ENCODE results near the gene OMP.
"Not testable (repeated sequence)": the region's sequence is repeated elsewhere in the genome, so short reads cannot be mapped to it uniquely, and the experiment has no call there.

Gene OMP

DNA sequence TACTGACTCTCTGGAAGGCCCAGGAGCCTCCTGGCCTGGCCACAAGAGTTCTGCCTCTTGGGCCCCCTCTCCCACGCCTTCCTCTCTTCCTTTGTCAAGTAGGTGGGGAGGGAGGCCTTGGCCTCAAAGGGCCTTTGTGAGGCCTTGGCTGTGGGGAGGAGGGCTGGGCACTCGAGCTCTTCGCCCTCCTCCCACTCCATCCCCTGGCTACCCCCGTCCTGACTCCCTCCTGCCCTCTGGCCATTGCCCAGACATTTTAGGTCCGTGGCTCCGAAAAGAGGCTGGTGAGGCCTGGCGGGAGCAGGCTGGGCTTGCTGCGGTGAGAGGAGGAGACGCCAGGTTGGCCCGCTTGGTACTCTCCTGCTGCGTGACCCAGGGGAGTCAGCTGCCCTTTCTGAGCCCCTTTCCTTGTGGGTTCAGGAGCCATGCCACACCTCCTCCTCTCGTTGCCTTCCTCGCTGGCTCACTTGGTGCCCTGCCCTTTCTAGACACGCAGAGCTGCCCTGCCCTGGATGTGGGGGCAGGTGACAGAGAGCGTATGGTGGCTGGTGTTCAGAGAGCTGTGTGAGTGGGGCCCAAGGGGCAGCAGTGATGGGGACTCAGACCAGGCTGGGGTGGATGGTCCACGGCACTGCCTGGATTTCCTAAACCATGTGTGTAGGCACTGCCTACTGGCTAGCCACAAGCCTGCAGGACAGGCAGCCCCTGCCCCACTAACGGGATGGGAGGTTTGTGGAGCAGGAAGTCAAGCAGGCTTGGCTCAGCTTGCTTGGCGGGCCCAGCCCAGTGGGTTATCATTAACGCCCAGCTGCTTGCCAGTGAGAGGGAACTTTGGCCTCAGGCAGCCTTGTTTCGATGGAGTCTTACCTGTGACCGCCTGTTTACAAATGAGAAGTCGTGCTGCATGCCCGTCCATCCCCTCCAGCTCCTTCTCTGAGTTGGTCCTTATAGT, 15.8 kb upstream of the OMP start:
- no peak for DNase-seq (ENCODE audit: low read depth, low spot score)

DNA sequence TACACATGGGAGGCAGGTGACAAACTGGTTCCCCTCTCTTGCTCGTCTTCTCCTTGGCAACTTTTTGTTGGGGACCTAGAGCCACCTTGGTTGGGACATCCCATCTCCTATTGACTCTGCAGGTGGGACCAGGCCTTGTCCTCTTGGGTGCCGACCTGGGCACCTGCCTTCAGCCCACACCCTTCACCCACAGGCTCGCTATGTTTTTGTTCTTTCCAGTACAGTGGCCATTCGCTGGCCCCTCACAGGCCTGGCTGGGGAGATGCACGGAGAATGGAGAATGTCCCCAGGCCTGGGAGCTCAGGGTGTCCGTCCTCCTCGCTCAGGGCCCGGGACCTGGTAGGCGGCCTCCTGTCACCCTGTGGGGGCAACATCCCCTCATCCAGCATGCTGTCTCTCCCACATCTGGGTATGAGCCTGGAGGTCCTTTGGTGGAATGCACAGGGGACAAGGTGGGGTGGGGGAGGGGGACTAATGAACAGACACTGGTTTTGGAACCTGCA, 14.9 kb upstream of the OMP start:
- DNase-seq (ENCODE audit: low read depth, low spot score): no peak

DNA sequence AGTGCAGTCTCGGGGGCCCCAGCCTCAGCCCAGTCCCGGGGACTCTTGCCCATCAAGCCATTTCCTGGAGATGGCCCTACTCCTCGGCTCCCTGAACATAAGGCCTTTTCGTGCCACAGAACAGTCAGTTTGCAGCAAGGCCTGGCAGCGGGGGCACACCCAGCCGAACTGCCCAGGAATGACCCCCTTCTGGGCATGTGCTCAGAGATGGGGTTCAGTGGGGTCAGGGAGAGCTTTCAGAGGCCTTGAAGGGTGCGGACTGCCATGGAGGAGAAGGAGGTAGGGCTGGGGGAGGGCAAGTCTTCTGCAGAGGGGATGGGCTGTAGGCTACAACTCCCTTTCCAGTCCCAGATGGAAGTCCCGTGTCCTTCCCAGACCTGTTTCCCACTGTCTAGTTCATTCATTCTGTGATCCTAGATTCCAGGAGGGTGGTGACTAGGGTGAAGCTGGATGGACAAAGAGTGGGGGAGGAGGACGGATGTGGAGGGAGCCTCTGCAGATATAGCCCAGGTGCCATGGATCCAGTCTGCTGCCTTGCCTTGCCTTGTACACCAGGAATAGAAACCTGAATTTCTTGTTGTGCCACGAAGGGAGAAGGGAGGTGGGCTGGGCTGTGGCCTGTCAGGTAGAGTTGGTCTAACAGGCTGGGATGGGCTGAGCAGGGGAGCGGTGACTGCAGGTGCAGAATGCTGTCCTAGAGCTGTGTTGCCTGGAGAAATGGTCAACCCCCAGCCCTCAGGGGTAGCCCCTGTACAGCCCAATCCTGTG, 14.2 kb upstream of the OMP start:
- no peak for DNase-seq (ENCODE audit: low read depth, low spot score)

DNA sequence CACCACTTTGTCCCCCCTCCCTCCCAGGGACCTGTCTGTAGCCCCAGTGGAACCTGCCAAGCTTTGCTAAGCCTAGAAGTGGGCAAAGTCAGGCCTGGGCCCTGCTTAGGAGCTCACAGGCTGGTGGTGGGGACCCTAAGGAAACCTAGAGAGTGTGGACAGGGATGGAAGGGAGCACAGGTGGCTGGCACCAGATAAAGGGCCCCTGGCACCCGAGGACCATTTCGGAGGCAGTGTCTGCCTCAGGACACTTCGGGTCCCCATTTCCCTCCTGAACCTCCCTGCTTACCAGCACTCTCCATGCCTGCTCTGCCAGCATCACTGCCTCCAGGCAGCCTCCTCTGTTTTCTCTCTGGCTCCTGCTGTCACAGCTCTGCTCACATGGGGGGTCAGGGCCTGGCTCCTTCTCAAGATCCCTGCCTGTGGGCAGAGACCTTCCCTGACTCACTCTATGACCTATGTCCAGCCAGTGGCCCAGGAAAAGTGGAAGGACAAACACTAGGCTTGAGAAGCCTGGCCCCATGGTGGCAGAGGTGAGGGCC, 13.6 kb upstream of the OMP start:
- DNase-seq (ENCODE audit: low read depth, low spot score): no peak

DNA sequence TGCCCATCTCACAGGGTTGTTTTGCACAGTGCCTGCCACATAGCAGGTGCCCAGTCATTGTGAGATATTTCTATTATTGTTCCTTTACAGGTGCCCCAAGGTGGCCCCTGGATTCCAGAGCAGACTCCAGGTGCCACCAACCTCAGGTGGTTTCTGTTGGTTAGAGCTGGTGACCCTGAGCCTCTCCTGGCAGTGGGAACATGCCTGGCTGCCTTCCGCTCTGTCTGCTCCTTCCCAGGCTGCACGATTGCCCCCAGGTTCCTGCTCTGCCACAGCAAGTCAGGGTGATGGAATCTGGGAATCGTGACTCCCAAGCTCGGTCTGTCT, 12.6 kb upstream of the OMP start:
- DNase-seq (ENCODE audit: low read depth, low spot score): no peak

DNA sequence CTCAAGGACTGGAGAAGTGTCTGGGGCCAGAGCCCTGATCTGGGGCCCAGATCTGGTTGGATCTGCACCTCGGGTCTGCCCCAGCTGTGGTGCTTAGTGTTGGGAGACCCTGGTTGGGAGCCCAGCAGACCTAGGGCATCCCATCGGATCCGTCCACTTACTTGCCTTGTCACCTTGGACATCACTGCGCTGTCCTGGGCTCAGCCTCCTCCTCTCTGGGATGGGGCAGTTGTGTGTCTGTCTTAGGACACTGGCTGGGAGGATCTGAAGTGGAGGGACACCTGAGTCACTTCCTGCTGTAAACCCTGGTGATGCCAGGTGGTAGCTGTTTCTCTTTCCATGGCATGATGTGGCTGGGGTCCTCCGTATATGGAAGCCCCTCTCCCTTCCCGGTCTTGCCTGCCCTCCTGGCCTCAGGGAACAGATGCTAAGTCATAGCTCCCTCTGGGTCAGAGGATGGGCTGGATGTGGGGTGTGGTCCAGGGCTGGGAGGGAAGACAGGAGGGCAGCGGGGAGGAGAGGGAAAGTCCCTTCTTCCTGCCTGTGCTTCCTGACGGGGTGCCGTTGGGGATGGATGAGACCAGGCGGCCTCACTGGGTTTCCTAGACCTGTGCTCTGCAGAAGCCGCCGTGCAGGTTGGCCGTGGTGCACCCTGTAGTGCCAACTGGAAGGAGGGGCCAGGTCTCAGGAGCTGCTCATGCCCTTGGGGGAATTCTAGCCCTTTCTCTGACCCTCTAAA, 12.1 kb upstream of the OMP start:
- no peak for DNase-seq (ENCODE audit: low read depth, low spot score)

DNA sequence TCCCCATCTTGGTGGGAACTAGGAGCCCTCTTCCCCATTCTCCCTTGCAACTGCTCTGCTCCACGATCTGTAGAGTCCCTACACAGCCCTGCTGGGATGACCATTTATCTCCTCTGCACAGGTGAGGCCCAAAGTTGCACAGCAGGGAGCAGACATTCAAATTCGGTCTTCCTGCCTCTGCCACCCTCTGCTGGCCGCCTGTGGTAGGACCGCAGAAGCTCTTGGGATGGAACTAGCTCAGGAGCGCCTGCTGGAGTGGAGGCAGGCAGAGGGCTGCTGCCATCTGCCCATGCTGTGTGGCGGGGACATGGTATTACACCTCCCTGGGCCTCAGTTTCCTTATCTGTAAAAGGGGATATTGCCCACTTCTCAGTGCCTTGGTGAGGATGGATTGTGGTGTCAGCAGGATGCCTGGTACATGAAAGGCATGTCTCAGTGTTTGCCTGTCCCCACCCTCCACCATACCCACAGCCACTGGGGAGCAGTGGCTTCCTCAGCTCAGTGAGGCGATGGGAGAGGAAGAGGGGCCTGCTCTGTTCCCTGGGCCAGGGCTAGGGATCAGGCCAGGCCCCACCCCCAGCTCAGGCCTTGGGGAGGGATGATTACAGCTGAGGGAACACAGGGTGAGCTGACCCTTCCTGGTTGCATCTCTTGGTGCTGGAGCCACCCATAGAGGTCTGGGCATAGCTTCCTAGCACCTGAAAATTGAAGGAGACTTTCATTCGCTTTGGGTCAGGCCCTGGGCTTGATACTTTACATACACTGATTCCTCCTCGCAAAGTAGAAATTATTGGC, 11.3 kb upstream of the OMP start:
- DNase-seq (ENCODE audit: low read depth, low spot score): no peak

DNA sequence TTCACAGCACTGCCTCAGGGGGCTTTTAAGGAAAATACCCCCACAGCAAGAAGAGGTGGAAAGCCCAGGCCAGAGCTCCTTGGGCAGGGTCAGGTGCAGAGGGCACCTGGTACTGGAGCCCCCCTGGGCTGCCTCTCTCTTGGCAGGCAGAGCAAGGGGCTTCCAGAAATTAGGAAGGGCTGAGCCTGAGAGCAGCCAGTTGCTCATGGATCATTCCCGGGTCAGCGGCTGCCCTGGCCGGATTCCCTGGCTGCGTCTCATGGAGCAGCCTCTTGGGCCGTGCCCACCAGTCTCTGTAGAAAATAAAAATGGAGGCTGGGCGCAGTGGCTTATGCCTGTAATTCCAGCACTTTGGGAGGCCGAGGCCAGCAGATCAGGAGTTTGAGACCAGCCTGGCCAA, 10.3 kb upstream of the OMP start:
- DNase-seq (ENCODE audit: low read depth, low spot score): no peak

DNA sequence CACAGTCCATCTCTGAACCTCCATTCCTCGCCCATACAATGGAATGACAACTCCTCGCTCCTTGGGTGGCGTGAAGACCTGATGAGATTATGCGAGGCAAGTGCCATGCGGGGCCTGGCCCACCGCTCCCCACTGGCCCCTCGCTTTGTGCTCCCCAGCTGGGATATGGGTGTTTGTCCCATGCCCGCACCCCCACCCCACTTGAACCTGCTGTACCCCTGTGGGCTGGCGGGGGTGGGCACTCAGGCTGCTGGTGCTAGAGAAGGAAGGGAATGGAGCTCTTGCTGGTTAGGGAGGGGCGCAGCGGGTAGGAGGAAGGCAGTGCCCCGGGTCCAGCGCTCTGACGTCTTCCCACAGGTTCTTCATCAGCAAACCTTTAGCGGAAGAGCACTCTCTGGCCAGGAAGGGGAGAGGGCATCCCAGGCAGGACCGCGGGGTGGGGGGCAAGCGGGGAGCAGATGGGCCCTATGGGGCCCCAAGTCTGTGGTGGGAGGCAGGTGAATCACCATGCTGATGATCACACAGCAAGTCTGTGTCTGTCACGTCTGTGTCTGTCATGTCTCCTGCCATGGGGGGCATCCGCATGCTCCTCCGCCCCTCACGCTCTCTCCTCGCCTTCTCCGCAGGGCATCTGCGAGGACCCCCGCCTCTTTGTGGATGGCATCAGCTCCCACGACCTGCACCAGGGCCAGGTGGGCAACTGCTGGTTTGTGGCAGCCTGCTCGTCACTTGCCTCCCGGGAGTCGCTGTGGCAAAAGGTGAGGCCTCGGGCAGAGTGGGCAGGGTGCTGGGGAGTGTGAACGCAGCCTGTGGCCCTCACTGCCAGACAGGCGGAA, 9.4 kb upstream of the OMP start:
- DNase-seq (ENCODE audit: low read depth, low spot score): no peak

DNA sequence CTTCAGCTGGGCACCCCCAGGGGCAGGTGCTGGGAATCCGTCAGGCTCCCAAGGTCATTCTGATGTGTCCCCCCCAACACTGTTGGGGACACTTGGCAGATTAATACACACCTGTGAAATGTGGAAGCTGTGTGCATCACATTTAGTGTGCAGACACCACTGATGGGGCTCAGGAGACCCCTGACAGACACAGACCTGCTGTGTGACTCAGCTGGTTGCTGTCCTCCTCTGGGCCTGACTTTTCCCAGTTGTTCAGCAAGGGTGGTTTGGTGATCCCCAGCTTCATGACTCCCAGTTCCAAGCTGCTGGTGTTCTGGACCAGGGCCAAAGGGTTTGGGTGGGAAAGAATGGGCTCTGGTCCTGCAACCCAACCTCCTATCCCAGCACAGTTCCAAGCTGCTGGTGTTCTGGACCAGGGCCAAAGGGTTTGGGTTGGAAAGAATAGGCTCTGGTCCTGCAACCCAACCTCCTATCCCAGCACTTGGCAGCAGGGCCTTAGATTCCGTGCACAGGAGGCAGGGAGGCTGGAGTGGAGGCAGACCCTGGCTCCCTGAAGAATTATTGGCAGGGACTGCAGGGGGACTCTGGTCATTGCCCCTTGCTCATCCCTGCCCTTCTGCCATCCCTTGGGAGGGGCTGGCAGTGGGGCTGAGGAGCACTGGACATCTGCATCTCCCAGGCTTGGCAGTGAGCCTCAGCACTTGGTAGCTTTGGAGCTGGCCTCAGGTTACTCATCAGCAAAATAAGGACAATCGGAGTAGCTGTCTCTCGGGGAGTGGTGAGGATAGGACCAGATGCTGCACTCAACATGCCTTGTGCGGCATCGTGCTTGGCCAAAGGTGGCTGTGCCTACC, 8.4 kb upstream of the OMP start:
- no peak for DNase-seq (ENCODE audit: low read depth, low spot score)

DNA sequence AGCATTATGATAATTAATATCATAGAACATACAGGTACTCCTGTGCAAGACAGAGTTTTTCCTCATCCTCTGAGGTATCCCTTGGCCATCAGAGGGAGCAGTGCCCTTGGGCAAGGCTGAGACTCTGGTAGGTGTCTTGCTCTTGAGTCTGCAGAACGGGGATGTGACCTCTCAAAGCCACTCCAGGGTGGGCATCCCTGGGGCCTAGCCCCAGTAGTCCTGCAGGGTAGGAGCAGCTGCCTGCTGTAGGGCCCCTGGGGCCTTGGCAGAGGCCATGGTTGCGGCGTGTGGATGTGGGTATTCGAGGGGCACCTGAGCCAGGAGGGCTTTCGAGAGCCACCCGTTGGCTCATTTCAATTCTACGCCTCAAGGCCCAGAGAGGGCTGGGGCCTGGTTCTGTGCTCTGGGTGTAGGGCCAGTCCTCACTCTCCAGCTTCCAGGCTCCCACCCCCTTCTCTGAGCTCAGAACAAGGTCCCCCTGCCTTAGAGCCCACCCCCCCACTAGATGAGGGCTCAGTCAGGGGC, 7.7 kb upstream of the OMP start:
- no peak for DNase-seq (ENCODE audit: low read depth, low spot score)

DNA sequence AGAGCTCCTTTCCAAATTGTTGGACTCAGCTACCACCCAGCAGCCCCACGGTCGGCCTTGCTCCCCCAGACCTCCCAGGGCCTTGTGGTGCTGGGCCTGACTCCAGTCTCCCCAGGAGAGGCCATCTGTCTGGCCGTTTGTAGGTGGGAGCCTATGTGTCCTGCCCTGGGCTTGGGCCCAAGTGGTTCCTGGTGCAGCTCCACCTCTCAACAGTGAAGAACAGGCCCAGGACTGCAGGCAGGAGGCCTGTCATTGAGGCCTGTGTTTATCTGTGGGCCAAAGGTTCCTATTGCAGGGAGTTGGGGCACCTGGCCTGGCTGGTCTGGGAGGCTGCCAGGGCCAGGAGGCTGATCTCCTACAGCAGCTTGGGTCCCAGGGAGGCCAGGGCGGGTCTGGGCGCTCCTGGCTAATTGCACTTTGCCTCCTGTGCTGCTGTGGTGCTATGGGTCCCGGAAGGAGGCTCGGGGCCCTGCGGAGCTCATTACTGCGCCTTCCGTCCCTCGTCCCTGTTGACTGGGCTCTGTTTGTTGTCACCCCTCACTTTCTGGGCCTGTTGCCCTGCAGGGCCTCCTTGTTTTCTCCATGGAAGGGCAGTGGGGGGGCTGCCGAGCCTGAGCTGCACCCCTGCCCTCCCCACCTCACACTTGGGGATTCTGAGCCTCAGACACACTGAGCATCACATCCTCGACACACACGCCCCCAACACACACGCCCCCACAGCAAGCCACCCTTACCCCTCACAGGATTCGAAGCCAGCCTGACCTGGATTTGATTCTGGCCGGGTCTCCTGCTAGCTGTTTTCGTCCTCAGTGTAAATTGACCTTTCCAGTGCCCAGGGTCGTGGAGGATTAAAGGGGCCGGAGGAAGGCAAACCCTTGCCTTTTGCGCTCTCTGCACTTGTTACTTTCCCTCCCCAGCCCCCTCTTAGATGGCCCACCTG, 6.8 kb upstream of the OMP start:
- DNase-seq (ENCODE audit: low read depth, low spot score): no peak

DNA sequence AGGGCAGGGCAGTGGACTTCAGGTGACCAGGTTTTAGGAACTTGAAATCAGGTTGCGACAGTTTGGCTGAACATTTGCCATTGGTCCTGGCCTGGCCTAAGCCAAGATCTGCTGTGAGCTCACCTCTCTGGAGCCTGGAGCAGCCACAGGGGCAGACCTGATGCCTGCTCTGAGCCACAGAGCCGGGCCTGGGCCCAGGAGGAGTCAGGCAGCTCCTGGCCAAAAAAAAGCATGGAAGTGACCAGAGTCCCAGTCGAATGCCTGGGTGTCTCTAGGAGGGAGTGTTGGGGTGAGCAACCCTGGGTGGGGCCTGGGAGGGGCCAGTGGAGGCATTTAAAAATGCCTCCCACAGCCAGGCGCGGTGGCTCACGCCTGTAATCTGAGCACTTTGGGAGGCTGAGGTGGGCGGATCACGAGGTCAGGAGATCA, 6.0 kb upstream of the OMP start:
- DNase-seq (ENCODE audit: low read depth, low spot score): no peak

DNA sequence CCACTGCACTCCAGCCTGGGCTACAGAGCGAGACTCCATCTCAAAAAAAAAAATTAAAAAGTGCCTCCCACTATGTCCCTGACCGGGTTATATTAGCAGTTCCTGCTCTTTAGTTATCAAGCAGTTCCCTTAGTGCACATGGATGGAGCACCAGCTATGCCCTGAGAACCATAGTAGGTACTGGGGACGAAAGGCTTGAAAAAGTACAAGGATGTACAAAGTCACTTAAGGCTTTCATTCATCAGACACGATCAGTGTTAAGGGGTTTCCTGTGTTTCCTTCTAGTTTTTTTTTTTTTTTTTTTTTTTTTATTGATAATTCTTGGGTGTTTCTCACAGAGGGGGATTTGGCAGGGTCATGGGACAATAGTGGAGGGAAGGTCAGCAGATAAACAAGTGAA, 5.5 kb upstream of the OMP start:
- not testable (repeated sequence) for DNase-seq (ENCODE audit: low read depth, low spot score)

DNA sequence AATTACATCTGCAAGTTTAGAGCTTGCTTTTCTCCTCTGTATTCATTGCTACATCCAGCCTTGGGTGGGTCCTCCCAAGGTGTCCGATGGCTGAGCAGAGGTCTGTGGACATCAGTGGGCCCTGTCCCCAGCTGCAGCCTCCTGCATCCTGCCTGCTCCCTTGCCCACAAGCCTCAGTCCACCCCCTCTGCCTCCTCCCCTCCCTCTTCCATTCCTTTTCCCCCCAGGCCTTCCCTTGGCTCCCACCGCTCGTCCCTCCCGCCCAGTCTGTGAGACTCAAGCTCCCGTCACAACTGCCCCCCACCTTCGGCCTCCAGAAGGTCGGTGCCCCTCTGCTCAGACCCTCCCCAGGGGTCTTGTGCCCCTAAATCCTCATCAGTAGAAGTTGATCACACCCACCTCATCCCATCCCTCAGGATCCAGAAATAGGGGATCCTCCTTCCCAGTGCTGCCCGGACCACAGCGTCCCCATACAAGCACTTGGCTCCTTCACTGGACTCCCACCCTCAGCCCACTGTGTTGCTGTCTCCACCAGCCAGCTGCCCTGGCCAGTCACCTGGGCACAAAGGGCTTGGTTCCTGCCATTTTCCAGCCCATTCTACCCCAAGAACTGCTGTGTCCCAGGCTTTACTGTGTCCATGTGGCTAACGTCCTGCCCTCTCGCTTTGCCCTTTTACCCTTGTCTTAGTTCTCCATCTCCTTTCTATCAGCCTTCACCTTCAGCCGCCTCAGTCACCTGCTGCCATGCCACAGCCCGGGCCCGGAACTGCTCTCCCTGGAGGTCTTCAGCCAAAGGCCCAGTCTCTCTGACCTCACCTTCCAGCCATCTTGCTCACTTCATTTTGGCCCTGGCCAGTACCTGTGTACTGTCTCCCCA, 2.2 kb upstream of the OMP start:
- no peak for DNase-seq (ENCODE audit: low read depth, low spot score)

DNA sequence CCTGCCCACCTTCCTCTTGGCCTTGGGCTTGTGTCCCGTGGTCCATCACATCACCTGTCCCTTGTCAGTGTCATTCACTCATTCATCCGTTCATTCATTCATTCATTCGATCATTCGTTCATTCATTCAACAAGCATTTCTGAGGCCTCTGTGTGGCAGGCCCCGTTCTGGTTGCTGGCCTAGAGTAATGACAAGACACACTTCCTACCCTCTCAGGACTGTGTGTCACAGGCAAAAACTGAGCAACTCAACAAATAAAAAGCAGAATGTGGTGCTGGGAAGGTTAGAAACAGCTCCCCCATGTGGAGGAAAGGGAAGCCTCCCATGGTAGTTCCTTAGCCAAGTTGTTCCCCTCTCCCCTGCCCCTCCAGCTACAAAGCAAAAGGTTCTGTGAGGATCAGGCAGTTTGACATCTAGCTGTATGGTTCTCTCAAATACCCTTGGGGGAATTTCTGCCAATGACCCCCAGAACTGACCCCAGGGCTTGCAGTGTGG, 1.6 kb upstream of the OMP start:
- no peak for DNase-seq (ENCODE audit: low read depth, low spot score)

DNA sequence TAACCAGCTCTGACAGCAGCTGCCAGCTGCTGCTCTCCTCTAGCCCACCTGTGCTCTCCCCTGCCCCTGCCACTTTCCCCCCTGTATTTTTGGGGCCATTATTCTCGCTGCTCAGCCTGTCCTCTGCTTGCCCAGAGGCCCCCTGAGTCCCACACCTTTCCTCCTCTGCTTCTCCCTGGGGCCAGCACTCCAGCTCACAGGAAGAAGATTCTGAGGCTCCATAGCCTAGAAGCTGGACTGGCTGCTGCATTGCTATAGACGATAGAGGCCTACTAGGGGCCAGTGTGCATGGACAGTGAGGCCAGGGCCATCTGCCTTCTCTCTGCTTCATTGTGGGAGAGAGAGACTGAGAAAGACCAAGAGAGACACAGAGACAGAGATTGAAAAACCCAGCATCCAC, 679 bp downstream of the OMP start:
- no peak for DNase-seq (ENCODE audit: low read depth, low spot score)
